Thoracic aorta (tissue), 2 donors: ENCODE data around the gene DMXL2. TPM values are rescaled to one million over a fixed set of nuclear protein-coding genes. Genes with fewer than 3 reads are reported as not detected.

ENCODE experiments used
- ATAC-seq: fragments of 150-250 bp; one replicate; pipeline ENCODE4 v1.8.0; 2017; ENCODE audit warnings: low read depth; ENCODE audit not compliant: insufficient number of reproducible peaks, low FRiP score
- DNase-seq: peaks from one replicate; pipeline ENCODE4 v3.0.0-alpha.2; 2020; ENCODE audit warnings: low spot score
- H3K27ac ChIP-seq, 2 donors: fragments of 200-600 bp; sonication (generic); 1 replicate in 1 of 2; 2 replicates in 1 of 2; pipeline ENCODE4 v1.5.1; 2016; ENCODE audit warnings: mild to moderate bottlenecking in 2 of 2, moderate library complexity in 2 of 2
- H3K27me3 ChIP-seq: fragments of 200-600 bp; sonication (generic); replicated peaks from 2 replicates; pipeline ENCODE4 v1.6.0; 2016; ENCODE audit warnings: mild to moderate bottlenecking; ENCODE audit not compliant: insufficient read depth
- H3K36me3 ChIP-seq: fragments of 200-600 bp; sonication (generic); one replicate; pipeline ENCODE4 v1.5.1; 2016
- H3K4me1 ChIP-seq, 2 donors: fragments of 200-600 bp; sonication (generic); 1 replicate in 1 of 2; 2 replicates in 1 of 2; pipeline versions ENCODE4 v1.5.1 to v1.6.0; 2016; ENCODE audit warnings: low read depth in 2 of 2, mild to moderate bottlenecking in 1 of 2; ENCODE audit not compliant: control insufficient read depth in 1 of 2
- H3K4me3 ChIP-seq: fragments of 200-600 bp; sonication (generic); 2 replicates; pipeline ENCODE4 v1.5.1; 2016; ENCODE audit warnings: mild to moderate bottlenecking
- H3K9me3 ChIP-seq: fragments of 200-600 bp; sonication (generic); 2 replicates; pipeline ENCODE4 v1.5.1; 2016
- total RNA-seq, 2 donors: library from RNA; depleted of rRNA; stranded (reverse); fragments of >200 nt; gene quantifications; one replicate each; pipeline versions ENCODE4 v1.1.0 to v1.2.3, GENCODE V29; 2016
- TF ChIP-seq, protein P1 (sequence below): fragments of 200-600 bp; sonication (generic); IDR thresholded peaks from one replicate; pipeline ENCODE4 v1.5.1; 2019; ENCODE audit warnings: antibody characterized with exemption

DMXL2 gene
- total RNA-seq, 2 donors from 2014 or later: 20.3 to 45.9 TPM

DNA sequence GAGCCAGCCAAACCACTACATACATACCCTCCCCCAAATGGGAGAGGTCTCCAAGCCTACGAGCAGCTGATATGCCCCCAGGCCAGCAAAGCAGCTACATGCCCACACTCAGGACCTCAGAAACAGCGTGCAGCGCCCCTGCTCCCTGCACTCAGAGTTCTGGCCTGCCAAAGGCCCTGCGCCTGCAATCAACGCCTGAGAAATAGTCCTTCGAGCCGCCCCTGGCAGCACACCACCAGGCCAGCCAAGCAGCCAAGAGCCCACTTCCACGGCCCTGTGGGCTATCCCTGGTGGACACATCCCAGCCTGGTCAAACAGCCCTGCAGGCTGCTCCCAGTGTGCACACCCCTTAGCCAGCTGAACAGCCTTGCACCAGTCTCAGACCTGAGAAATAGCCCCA is 139.1 kb downstream of the DMXL2 start:
- DNase-seq (no peak), ATAC-seq (no peak)
- no peaks in the 10 kb centered on the region for H3K27me3 ChIP-seq
- H3K9me3 ChIP-seq: peaks cover 22% of the 10 kb centered on the region
- H3K4me1 ChIP-seq: no peaks in the 10 kb centered on the region
- H3K27ac ChIP-seq: no peak overlapping the region
- TF ChIP-seq, protein P1, sequence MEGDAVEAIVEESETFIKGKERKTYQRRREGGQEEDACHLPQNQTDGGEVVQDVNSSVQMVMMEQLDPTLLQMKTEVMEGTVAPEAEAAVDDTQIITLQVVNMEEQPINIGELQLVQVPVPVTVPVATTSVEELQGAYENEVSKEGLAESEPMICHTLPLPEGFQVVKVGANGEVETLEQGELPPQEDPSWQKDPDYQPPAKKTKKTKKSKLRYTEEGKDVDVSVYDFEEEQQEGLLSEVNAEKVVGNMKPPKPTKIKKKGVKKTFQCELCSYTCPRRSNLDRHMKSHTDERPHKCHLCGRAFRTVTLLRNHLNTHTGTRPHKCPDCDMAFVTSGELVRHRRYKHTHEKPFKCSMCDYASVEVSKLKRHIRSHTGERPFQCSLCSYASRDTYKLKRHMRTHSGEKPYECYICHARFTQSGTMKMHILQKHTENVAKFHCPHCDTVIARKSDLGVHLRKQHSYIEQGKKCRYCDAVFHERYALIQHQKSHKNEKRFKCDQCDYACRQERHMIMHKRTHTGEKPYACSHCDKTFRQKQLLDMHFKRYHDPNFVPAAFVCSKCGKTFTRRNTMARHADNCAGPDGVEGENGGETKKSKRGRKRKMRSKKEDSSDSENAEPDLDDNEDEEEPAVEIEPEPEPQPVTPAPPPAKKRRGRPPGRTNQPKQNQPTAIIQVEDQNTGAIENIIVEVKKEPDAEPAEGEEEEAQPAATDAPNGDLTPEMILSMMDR: no peak
- peaks cover 17% of the 10 kb centered on the region for H3K36me3 ChIP-seq
- no peak overlapping the region for H3K4me3 ChIP-seq

DNA sequence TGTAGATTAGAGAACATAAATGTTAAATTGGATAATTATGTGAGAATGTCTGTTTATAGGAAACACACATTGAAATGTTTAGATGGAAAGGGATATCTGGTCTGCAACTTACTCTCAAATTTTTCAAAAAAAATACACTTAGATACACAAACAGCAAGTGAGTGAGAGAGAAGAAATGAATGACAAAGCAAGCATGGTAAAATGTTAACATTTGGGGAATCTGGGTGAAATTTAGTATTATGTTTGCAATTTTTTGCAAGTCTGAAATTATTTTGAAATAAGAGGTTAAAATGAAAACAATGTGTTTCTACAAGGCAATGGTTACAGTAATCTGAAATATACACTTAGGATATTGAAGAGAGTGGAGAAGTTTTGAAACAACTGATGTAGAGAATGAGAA is 146.8 kb downstream of the DMXL2 start:
- DNase-seq: no peak
- no peak for ATAC-seq
- H3K4me1 ChIP-seq: no peaks in the 10 kb centered on the region
- no peaks in the 10 kb centered on the region for H3K36me3 ChIP-seq
- TF ChIP-seq, protein P1: no peak
- H3K27ac ChIP-seq: no peak overlapping the region
- H3K4me3 ChIP-seq: no peak overlapping the region
- H3K9me3 ChIP-seq: no peaks in the 10 kb centered on the region
- H3K27me3 ChIP-seq: no peaks in the 10 kb centered on the region

DNA sequence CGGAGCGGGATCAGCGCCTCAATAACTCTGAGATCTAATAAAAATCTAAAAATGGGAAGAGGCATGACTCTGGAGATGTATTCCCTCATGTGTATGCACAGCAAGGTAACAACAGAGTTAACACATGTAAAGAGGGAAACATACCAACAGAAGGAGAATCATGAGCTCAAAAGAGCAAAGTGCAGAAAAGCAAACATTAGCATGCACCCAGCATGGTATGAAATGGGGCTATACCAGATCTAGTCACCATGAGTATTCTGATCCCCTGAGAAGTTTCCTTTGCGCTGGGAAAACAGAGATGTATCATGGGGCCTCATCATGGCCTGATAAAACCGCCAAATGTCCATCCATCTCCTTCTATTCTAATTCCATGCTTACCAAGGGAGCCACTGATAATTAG is 152.1 kb downstream of the DMXL2 start:
- Histone ChIP-seq H3K27ac (no peak overlapping the region), H3K27me3 (no peaks in the 10 kb centered on the region), H3K4me3 (no peak overlapping the region), H3K36me3 (no peaks in the 10 kb centered on the region), H3K4me1 (no peaks in the 10 kb centered on the region), H3K9me3 (no peaks in the 10 kb centered on the region)
- DNase-seq (no peak), ATAC-seq (no peak)
- TF ChIP-seq, protein P1: no peak

DNA sequence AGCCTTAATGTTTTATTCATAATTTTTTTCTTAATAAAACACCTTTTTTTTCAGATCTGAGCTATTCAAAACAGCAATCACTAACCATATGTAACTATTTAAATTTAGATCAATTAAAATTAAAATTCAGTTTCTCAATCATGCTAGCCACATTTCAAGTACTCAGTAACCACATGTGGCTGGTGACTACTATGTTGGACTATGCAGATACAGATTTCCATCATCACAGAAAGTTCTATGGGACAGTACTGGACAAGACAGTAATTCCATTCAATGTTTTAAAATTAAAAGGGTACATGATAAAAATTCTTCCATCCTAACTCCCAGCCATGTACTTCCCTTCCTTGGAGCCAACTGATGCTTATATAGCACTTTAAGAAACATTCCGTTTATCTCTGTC is 161.8 kb downstream of the DMXL2 start:
- Histone ChIP-seq H3K4me1 (no peaks in the 10 kb centered on the region), H3K4me3 (no peak overlapping the region), H3K36me3 (peaks cover 2% of the 10 kb centered on the region)

DNA sequence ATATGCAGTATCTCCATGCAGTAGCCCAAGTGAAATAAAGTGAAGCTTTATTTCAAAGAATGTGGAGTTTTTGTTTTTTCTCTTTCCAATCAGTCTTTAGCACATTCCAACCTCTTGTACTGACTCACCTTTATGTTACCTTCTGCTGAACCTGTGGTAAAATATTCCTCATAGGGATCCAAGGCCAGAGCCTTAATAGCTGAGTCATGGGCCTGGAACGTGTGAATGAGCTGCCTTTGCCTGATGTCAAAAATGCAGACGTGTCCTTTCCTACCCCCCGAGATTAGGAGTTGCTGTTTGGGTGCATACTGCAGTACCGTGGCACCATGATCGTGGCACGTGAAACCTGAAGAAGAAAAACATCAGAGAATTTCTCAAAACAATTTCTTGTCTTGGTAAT is 172.6 kb downstream of the DMXL2 start:
- Histone ChIP-seq H3K27me3 (no peaks in the 10 kb centered on the region), H3K4me3 (no peak overlapping the region), H3K9me3 (no peaks in the 10 kb centered on the region), H3K4me1 (no peaks in the 10 kb centered on the region), H3K36me3 (peaks cover 9% of the 10 kb centered on the region), H3K27ac (no peak overlapping the region)
- no peak for DNase-seq
- TF ChIP-seq, protein P1: no peak
- no peak for ATAC-seq

More for the DNA sequence above, 161.8 kb downstream of the DMXL2 start:
- Histone ChIP-seq H3K27me3 (no peaks in the 10 kb centered on the region), H3K9me3 (no peaks in the 10 kb centered on the region), H3K27ac (no peak overlapping the region)
- no peak for DNase-seq
- TF ChIP-seq, protein P1: no peak
- no peak for ATAC-seq
